Fibroblast of lung (primary cell): ENCODE measurements around the gene NT5DC4. TPM values are rescaled to one million over a fixed set of nuclear protein-coding genes. Genes with fewer than 3 reads are reported as not detected.
A peak's percentile ranks its signal among the peaks of the same experiment; 100 is the strongest.
"Not testable (repeated sequence)": the region's sequence is repeated elsewhere in the genome, so short reads cannot be mapped to it uniquely, and the experiment has no call there.

ENCODE experiments used
- DNase-seq, 2 donors: peaks; one replicate each; pipeline versions ENCODE4 v3.0.0 to v3.0.0-alpha.2; 2010; ENCODE audit warnings: low read depth in 2 of 2
- H2AFZ ChIP-seq: 2 replicates; pipeline ENCODE4 v1.5.1; 2012; ENCODE audit warnings: low read length, control low read depth, inconsistent platforms
- H3K27ac ChIP-seq: 2 replicates; pipeline ENCODE4 v1.5.1; 2011; ENCODE audit warnings: low read length, control low read depth; ENCODE audit not compliant: insufficient read depth
- H3K27me3 ChIP-seq: 2 replicates; pipeline ENCODE4 v1.5.1; 2011; ENCODE audit warnings: mild to moderate bottlenecking, low read length; ENCODE audit not compliant: control insufficient read depth, insufficient read depth
- H3K36me3 ChIP-seq: 2 replicates; pipeline ENCODE4 v1.5.1; 2011; ENCODE audit warnings: low read length; ENCODE audit not compliant: control insufficient read depth, insufficient read depth
- H3K4me1 ChIP-seq: 2 replicates; pipeline ENCODE4 v1.5.1; 2011; ENCODE audit warnings: low read length; ENCODE audit not compliant: control insufficient read depth, insufficient read depth; ENCODE audit errors: extremely low read depth
- H3K4me2 ChIP-seq: 2 replicates; pipeline ENCODE4 v1.5.1; 2011; ENCODE audit warnings: low read length, control low read depth; ENCODE audit not compliant: insufficient read depth; ENCODE audit errors: extremely low read depth
- H3K4me3 ChIP-seq, 4 experiments: fragments of 200-600 bp in 1 of 4; sonication (generic) in 1 of 4; replicated peaks in 1 of 4; 2 replicates each; pipeline ENCODE4 v1.5.1; 2011 to 2016; ENCODE audit warnings: low read length in 4 of 4, low read depth in 3 of 4, mild to moderate bottlenecking in 3 of 4, control low read depth in 2 of 4, inconsistent platforms in 1 of 4, mixed read lengths in 1 of 4; ENCODE audit not compliant: insufficient read depth in 1 of 4; ENCODE audit errors: control extremely low read depth in 1 of 4
- H3K79me2 ChIP-seq: 2 replicates; pipeline ENCODE4 v1.5.1; 2012; ENCODE audit warnings: mild to moderate bottlenecking, low read length, inconsistent platforms; ENCODE audit not compliant: control insufficient read depth, insufficient read depth
- H3K9ac ChIP-seq: 2 replicates; pipeline ENCODE4 v1.5.1; 2011; ENCODE audit warnings: mild to moderate bottlenecking, low read length, control low read depth; ENCODE audit not compliant: insufficient read depth
- H3K9me3 ChIP-seq: 2 replicates; pipeline ENCODE4 v1.5.1; 2012; ENCODE audit warnings: low read depth, low read length; ENCODE audit not compliant: control insufficient read depth, insufficient read depth
- H4K20me1 ChIP-seq: 2 replicates; pipeline ENCODE4 v1.5.1; 2011; ENCODE audit warnings: low read length; ENCODE audit not compliant: control insufficient read depth, insufficient read depth; ENCODE audit errors: extremely low read depth
- CTCF ChIP-seq, 2 donors: IDR thresholded peaks in 1 of 2; conservative IDR thresholded peaks in 1 of 2; 1 replicate in 1 of 2; 2 replicates in 1 of 2; pipeline ENCODE4 v1.5.1; 2011 to 2012; ENCODE audit warnings: low read length in 2 of 2, control low read depth in 1 of 2, inconsistent platforms in 1 of 2, low read depth in 1 of 2, mild to moderate bottlenecking in 1 of 2
- EZH2 ChIP-seq: IDR thresholded peaks from 2 replicates; pipeline ENCODE4 v1.5.1; 2012; ENCODE audit warnings: low read length, control low read depth, mild to moderate bottlenecking; ENCODE audit errors: missing control alignments
- polyA plus RNA-seq, 2 donors: library from polyadenylated mRNA; depleted of rRNA in 1 of 2; stranded (reverse) in 1 of 2; unstranded in 1 of 2; fragments of >200 nt; gene quantifications; 2 replicates each; pipeline ENCODE4 v1.2.1, GENCODE V29; 2011 to 2012; ENCODE audit warnings: missing spikeins in 1 of 2
- total RNA-seq: library from RNA; depleted of rRNA; stranded (reverse); fragments of >200 nt; gene quantifications from 2 replicates; pipeline ENCODE4 v1.2.1, GENCODE V29; 2014

The NT5DC4 gene
- total and polyA plus RNA-seq, 2 donors (not counting 1 experiment from before 2014, with no cell fraction given) = not detected

- no peak overlapping the region for H3K27ac ChIP-seq
- no peak overlapping the region for H3K4me2 ChIP-seq
- TF ChIP-seq CTCF (conservative IDR thresholded peaks at IDR 0.05 in 1 of 2, IDR thresholded peaks at IDR 0.05 in 1 of 2; ENCODE audit: low read depth in 1 of 2, low read length in 2 of 2) (no peak), EZH2 (no peak)
- no peaks in the 10 kb centered on the region for H3K9me3 ChIP-seq
- no peaks in the 10 kb centered on the region for H3K36me3 ChIP-seq
- H3K4me1 ChIP-seq = no peaks in the 10 kb centered on the region
- no peak overlapping the region for H3K9ac ChIP-seq
- H3K4me3 ChIP-seq = no peak overlapping the region
- H2AFZ ChIP-seq = peak overlapping the region; percentile 5
- no peaks in the 10 kb centered on the region for H3K27me3 ChIP-seq
- no peaks in the 10 kb centered on the region for H4K20me1 ChIP-seq
- H3K79me2 ChIP-seq = no peaks in the 10 kb centered on the region
- peak; percentile 17 to 97 for DNase-seq
Measured at GRCh38 chr2:112706170-112706664, 14.6 kb upstream of the NT5DC4 start.

- H3K27ac ChIP-seq, H2AFZ ChIP-seq, H3K9me3 ChIP-seq, H3K27me3 ChIP-seq, H3K4me3 ChIP-seq, H4K20me1 ChIP-seq, H3K4me2 ChIP-seq, DNase-seq, H3K36me3 ChIP-seq, H3K4me1 ChIP-seq, H3K9ac ChIP-seq, H3K79me2 ChIP-seq: not testable (repeated sequence)
Measured at GRCh38 chr2:112706947-112707346, 13.9 kb upstream of the NT5DC4 start.

GRCh38 chr2:112708968-112709367 is 11.9 kb upstream of the NT5DC4 start:
- H2AFZ ChIP-seq = no peak overlapping the region
- H3K79me2 ChIP-seq = no peaks in the 10 kb centered on the region
- H3K9me3 ChIP-seq = no peaks in the 10 kb centered on the region
- no peak overlapping the region for H3K27ac ChIP-seq
- no peaks in the 10 kb centered on the region for H3K36me3 ChIP-seq
- DNase-seq = no peak
- H3K4me1 ChIP-seq = peaks cover 10% of the 10 kb centered on the region
- no peaks in the 10 kb centered on the region for H4K20me1 ChIP-seq
- H3K4me2 ChIP-seq = no peak overlapping the region
- no peaks in the 10 kb centered on the region for H3K27me3 ChIP-seq
- TF ChIP-seq CTCF (conservative IDR thresholded peaks at IDR 0.05 in 1 of 2, IDR thresholded peaks at IDR 0.05 in 1 of 2; ENCODE audit: low read depth in 1 of 2, low read length in 2 of 2) (no peak), EZH2 (no peak)
- no peak overlapping the region for H3K4me3 ChIP-seq
- no peak overlapping the region for H3K9ac ChIP-seq
